Lower leg skin (tissue), 3 donors: ENCODE data around the gene TPST1.
"Not testable (repeated sequence)": the region's sequence is repeated elsewhere in the genome, so short reads cannot be mapped to it uniquely, and the experiment has no call there.

ENCODE experiments used
- CTCF ChIP-seq, 3 donors: fragments of 450-650 bp; IDR thresholded peaks; one replicate each; pipeline ENCODE4 v1.5.1; 2016; ENCODE audit warnings: antibody characterized with exemption in 3 of 3, mild to moderate bottlenecking in 3 of 3, moderate library complexity in 2 of 3
- POLR2A ChIP-seq, 2 donors: fragments of 450-650 bp; IDR thresholded peaks; one replicate each; pipeline ENCODE4 v1.6.1; 2016 to 2017; ENCODE audit warnings: antibody characterized with exemption in 2 of 2, mild to moderate bottlenecking in 1 of 2, moderate library complexity in 1 of 2

- not testable (repeated sequence) for TF ChIP-seq POLR2A, CTCF (IDR thresholded peaks at IDR 0.05)
Measured at GRCh38 chr7:66156035-66156434, 49.1 kb upstream of the TPST1 start.
